RWPE1 (cell line): ENCODE results near the gene HRH4.

Source experiments
- CTCF ChIA-PET: fragments of 350-600 bp; sonication (Branson Sonifier 250); formaldehyde crosslinking; extraction: SDS; loops from one replicate; lab custom pipeline; 2021; lab: Yijun Ruan, JAX
- POLR2A ChIA-PET: fragments of 400-600 bp; formaldehyde crosslinking; extraction: SDS; loops from one replicate; lab custom pipeline; 2020; ENCODE audit warnings: antibody characterized with exemption; ENCODE audit not compliant: low non-redundant PET; lab: Yijun Ruan, JAX
- DNase-seq: peaks from one replicate; pipeline ENCODE4 v3.0.0; 2012; ENCODE audit warnings: low spot score
- H3K27ac ChIP-seq: fragments of 450-650 bp; 2 replicates; pipeline ENCODE4 v1.5.1; 2017
- TF ChIP-seq, protein P1 (sequence below): fragments of 450-650 bp; conservative IDR thresholded peaks from 2 replicates; pipeline ENCODE4 v1.5.1; 2017; ENCODE audit warnings: low read depth, mild to moderate bottlenecking

Gene HRH4

GRCh38 chr18:24518596-24518995, 58.2 kb downstream of the HRH4 start:
- no peak for DNase-seq
- ChIA-PET CTCF (no interaction called here), POLR2A (no interaction called here)
- TF ChIP-seq, protein P1, sequence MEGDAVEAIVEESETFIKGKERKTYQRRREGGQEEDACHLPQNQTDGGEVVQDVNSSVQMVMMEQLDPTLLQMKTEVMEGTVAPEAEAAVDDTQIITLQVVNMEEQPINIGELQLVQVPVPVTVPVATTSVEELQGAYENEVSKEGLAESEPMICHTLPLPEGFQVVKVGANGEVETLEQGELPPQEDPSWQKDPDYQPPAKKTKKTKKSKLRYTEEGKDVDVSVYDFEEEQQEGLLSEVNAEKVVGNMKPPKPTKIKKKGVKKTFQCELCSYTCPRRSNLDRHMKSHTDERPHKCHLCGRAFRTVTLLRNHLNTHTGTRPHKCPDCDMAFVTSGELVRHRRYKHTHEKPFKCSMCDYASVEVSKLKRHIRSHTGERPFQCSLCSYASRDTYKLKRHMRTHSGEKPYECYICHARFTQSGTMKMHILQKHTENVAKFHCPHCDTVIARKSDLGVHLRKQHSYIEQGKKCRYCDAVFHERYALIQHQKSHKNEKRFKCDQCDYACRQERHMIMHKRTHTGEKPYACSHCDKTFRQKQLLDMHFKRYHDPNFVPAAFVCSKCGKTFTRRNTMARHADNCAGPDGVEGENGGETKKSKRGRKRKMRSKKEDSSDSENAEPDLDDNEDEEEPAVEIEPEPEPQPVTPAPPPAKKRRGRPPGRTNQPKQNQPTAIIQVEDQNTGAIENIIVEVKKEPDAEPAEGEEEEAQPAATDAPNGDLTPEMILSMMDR, result no peak
- H3K27ac ChIP-seq, result no peak overlapping the region
